GM13977 (cell line): ENCODE measurements around the gene TMEM258.

Experiments
- DNase-seq: peaks from one replicate; pipeline ENCODE4 v3.0.0; 2012; ENCODE audit warnings: low spot score
- in situ Hi-C: fragments of 300-500 bp; cut with MboI; formaldehyde crosslinking; loops from one replicate; pipeline ENCODE4 v1.12.0; 2022; ENCODE audit warnings: low sequenced_read_pairs, low pct_unique_long_range_greater_than_20kb, mixed read lengths, inconsistent platforms; ENCODE audit not compliant: unreplicated experiment
- TF ChIP-seq, protein P1 (sequence below): IDR thresholded peaks from 2 replicates; pipeline ENCODE4 v1.5.1; 2012; ENCODE audit warnings: mild to moderate bottlenecking, control low read depth; ENCODE audit not compliant: insufficient read depth; ENCODE audit errors: extremely low read depth, missing control alignments

TMEM258 gene

DNA sequence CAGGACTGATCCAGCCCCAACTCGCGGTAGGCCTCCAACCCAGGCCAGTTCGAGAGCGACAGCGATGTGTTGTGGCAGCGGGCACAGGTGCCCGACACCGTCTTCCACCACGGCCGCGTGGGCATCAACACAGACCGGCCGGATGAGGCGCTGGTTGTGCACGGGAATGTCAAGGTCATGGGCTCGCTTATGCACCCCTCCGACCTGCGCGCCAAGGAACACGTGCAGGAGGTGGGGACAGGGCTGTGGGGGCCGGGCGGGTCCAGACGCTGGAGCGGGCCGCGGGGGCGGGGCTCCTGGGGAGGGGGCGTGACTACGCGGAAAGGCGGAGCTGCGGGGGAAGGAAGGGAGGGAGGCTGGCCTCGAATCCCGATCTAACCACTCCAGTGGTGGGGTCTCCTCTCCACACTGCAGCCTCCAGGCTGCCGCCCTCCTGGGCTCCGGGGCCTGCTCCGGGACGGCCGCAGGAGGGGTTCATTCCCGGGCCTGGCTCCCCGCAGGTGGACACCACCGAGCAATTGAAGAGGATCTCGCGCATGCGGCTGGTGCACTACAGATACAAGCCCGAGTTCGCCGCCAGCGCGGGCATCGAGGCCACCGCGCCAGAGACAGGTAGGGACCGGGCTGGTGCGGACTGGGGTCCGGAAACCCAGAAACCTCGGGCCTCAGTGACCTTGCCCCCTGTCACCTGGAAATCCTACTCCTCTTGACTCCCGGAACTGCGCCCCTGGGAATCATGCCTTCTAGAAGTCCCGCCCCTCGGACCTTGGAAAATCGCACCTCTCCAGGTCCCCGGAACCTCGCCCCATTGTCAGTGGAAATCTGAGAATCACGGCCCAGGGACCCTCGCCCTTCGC, 14.9 kb downstream of the TMEM258 start:
- DNase-seq, result peak; percentile 85
- TF ChIP-seq, protein P1, sequence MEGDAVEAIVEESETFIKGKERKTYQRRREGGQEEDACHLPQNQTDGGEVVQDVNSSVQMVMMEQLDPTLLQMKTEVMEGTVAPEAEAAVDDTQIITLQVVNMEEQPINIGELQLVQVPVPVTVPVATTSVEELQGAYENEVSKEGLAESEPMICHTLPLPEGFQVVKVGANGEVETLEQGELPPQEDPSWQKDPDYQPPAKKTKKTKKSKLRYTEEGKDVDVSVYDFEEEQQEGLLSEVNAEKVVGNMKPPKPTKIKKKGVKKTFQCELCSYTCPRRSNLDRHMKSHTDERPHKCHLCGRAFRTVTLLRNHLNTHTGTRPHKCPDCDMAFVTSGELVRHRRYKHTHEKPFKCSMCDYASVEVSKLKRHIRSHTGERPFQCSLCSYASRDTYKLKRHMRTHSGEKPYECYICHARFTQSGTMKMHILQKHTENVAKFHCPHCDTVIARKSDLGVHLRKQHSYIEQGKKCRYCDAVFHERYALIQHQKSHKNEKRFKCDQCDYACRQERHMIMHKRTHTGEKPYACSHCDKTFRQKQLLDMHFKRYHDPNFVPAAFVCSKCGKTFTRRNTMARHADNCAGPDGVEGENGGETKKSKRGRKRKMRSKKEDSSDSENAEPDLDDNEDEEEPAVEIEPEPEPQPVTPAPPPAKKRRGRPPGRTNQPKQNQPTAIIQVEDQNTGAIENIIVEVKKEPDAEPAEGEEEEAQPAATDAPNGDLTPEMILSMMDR, result peak; percentile 22
- in situ Hi-C loops, result no loop called here

DNA sequence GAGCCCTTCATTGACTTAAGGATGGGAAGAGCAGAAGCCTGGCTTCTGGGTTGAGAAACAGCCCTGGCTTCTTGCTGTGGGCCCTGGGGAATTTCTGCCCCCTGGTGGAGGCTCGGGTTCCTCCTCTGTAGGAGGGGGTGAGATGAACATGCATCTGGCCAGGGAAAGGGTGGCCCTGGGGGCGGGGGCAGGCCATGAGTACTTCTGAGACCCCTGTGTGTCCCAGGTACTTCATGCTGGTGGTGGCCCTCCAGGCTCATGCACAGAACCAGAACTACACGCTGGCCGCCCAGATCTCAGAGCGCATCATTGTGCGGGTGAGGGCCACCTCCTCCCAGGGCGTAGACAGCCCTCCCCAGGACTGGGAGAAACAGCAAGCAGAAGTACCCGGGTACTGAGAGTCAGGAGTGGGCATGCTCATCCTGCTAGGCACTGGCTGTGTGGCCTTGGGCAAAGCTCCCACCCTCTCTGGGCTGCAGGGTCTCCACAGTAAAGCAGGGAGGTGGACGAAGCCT, 15.8 kb downstream of the TMEM258 start:
- TF ChIP-seq, protein P1, result peak; percentile 79
- DNase-seq, result peak; percentile 94
- in situ Hi-C loops, result no loop called here

DNA sequence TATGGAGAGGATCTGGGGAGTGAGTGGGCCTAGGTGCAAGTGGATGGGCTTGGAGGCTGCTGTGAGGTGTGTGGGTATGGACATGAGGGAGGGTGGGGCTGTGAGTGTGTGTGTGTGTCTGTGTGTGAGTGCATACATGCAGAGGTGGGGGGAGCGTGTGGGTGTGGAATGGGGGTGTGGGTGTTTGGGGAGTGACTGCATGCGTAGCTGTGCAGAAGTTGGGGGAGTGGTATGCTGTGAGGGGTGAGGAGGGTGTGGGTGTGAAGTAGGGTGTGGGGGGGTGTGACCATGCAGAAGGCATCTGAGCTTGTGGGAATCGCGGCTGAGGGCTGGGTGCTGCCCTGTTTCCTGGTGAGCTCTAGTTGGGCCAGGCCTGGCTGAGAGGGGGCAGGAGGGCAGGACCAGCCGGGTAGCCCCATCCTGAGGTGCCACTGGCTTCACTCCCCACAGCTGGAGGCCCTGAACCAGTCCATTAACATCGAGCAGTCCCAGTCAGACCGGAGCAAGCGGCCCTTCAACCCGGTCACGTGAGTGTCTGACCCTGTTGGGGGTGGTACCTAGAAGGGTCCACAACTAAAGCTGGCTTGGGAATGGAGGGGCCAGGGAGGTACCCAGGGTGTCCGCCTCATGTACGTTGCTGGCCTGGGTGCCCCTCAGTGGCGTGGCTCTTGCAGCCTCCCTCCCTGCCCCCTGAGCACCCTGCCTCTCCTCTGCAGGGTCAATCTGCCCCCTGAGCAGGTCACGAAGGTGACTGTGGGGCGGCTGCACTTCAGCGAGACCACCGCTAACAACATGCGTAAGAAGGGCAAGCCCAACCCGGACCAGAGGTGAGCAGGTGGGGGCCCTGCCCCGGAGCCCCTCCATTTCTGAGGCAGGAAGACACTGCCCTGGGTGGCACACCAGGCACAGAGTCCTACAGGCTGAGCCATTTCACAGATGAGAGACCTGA, 16.5 kb downstream of the TMEM258 start:
- TF ChIP-seq, protein P1, result no peak
- DNase-seq, result no peak

DNA sequence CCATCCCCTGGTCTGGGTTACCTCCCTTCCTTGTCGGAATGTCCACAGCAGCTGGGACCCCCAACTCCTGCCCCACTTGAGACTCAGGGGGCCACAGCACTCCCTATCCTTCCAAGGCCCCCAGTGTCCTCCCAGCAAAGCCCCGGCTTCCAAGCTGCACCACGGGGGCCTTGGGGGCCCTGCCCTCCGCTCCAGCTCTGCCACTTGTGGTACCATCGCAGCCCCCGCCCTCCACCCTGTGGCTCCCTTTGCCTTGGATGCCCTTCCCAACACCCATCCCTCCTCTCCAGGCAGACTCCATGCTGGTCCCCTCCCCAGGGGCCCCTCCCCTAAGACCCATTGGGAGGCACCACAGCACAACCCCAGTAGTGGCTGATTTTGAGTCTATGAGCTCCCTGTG, 17.3 kb downstream of the TMEM258 start:
- DNase-seq, result no peak
- TF ChIP-seq, protein P1, result no peak
- in situ Hi-C loops, result no loop called here

More for the DNA sequence above, 16.5 kb downstream of the TMEM258 start:
- in situ Hi-C loops, result no loop called here

DNA sequence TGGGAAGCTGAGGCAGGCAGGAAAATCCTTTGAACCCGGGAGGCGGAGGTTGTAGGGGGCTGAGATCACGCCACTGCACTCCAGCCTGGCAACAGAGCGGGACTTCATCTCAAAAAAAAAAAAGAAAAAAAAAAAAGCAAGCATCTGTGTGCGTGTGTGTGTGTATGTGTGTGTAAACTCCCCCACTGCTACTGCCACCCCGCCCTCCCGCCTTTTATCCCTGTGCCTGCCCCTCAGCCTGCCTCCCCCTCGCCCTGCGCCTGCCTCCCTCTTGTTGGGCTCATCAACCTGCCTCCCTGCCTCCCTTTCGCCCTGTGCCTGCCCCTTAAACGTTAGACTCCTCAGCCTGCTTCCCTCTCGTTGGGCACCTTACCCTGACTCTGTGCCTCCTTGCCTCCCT, 18.0 kb downstream of the TMEM258 start:
- TF ChIP-seq, protein P1, result no peak
- no peak for DNase-seq
- in situ Hi-C loops, result no loop called here

DNA sequence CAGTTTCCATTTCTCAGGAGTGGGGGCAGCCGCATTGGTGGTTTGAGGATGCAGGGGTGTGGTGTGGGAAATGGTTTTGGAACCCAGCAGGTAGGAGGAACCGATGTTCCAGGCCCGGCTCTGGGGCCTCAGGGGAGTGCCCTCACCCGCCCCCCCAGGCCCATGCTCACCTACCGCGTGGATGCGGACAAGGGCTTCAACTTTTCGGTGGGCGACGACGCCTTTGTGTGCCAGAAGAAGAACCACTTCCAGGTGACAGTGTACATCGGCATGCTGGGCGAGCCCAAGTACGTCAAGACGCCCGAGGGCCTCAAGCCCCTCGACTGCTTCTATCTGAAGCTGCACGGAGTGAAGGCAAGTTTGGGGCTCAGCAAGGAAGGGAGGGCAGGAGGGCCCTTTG, 18.6 kb downstream of the TMEM258 start:
- DNase-seq, result no peak
- in situ Hi-C loops, result no loop called here
- TF ChIP-seq, protein P1, result no peak
